ENCODE measurements around the gene TBATA. TPM values are rescaled to one million over a fixed set of nuclear protein-coding genes. Genes with fewer than 3 reads are reported as not detected.

The TBATA gene
- total RNA-seq, 3 donors from 2014 or later = not detected

DNA sequence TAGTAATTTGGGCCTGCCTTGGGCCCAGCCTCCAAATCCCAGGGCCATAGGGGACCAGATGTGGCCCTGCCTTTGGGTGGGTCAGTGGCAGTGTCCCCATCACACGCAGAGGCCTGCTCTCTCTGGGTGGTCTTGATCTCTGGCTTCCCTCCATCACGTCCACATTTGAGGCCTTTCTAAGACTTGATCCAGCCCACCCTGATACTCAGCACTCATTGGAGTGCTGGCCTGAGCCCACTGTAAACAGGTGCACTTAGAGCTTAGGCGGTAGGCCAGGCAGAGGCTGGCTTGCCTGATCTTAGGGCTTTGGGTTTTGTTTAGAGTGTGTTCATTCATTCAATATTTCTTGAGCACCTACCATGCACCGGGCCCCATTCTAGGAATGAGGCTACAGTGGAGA, 52.6 kb downstream of the TBATA start:
- TF ChIP-seq, protein P1, sequence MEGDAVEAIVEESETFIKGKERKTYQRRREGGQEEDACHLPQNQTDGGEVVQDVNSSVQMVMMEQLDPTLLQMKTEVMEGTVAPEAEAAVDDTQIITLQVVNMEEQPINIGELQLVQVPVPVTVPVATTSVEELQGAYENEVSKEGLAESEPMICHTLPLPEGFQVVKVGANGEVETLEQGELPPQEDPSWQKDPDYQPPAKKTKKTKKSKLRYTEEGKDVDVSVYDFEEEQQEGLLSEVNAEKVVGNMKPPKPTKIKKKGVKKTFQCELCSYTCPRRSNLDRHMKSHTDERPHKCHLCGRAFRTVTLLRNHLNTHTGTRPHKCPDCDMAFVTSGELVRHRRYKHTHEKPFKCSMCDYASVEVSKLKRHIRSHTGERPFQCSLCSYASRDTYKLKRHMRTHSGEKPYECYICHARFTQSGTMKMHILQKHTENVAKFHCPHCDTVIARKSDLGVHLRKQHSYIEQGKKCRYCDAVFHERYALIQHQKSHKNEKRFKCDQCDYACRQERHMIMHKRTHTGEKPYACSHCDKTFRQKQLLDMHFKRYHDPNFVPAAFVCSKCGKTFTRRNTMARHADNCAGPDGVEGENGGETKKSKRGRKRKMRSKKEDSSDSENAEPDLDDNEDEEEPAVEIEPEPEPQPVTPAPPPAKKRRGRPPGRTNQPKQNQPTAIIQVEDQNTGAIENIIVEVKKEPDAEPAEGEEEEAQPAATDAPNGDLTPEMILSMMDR (IDR thresholded peaks at IDR 0.05) = no peak
- TF ChIP-seq POLR2AphosphoS5 (IDR thresholded peaks at IDR 0.05) (no peak), POLR2A (IDR thresholded peaks at IDR 0.05) (no peak)
- Histone ChIP-seq H3K36me3 (no peaks in the 10 kb centered on the region), H3K4me3 (no peak overlapping the region), H3K27ac (no peak overlapping the region), H3K9me3 (no peaks in the 10 kb centered on the region), H3K27me3 (no peaks in the 10 kb centered on the region), H3K4me1 (no peaks in the 10 kb centered on the region)
- DNase-seq (ENCODE audit: low spot score in 2 of 2) = no peak
- intact Hi-C loops (cut with DNase I; ENCODE audit: low total_unique reads) = no loop called here

DNA sequence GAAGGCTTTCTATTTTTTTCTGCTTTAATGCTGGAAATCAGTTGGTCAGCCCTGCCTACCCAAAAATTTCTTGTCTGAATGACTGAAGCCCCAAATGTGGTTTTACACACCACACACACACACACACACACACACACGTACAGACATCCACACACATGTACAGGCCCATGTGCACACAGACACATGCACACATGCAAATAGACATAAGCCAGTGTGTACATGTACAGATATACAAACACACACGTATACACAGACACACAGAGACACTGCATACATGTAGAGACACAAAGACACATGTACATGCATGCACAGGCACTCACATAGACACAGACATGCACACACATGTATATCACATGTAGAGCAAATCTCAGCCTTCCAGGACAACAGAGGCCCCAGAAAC, 54.2 kb downstream of the TBATA start:
- H3K9me3 ChIP-seq = no peaks in the 10 kb centered on the region
- no peak overlapping the region for H3K4me3 ChIP-seq
- no peak overlapping the region for H3K27ac ChIP-seq
- no peaks in the 10 kb centered on the region for H3K4me1 ChIP-seq
- TF ChIP-seq, protein P1 (IDR thresholded peaks at IDR 0.05) = no peak
- TF ChIP-seq POLR2AphosphoS5 (IDR thresholded peaks at IDR 0.05) = no peak
- no peak for TF ChIP-seq POLR2A (IDR thresholded peaks at IDR 0.05)
- H3K36me3 ChIP-seq = no peaks in the 10 kb centered on the region
- no peaks in the 10 kb centered on the region for H3K27me3 ChIP-seq
- intact Hi-C loops (cut with DNase I; ENCODE audit: low total_unique reads) = no loop called here
- DNase-seq (ENCODE audit: low spot score in 2 of 2) = no peak

DNA sequence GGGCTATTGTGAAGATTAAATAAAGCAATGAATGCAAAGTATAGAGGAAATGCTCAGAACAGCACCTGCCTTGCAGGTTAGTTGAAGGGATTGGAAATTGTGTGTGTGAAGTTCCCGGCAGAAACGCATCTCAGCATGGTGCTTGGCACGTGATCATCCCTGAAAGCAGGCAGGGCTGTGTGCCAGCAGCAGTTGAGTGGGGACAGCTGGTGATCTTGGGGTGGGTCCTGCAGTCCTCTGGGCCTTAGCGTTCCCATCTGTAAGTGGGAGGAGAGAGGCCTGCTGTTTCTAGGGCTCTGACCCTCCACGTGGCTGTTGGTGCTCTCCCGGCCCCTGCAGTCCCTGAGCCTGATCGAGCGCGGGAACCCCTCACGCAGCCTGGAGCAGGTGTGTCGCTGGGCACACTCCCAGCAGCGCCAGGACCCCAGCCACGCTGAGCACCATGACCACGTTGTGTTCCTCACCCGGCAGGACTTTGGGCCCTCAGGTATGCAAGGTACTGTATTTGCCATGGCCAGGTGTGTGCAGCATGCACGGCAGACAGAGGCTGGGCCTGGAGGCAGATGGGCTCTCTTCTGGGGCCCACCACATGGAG, 55.3 kb downstream of the TBATA start:
- Histone ChIP-seq H3K27ac (no peak overlapping the region), H3K4me3 (no peak overlapping the region), H3K36me3 (no peaks in the 10 kb centered on the region), H3K27me3 (peaks cover 0 to 3% of the 10 kb centered on the region in 2 donors), H3K9me3 (no peaks in the 10 kb centered on the region), H3K4me1 (no peaks in the 10 kb centered on the region)
- TF ChIP-seq POLR2A (IDR thresholded peaks at IDR 0.05) = no peak
- TF ChIP-seq, protein P1 (IDR thresholded peaks at IDR 0.05) = no peak
- no peak for TF ChIP-seq POLR2AphosphoS5 (IDR thresholded peaks at IDR 0.05)
- intact Hi-C loops (cut with DNase I; ENCODE audit: low total_unique reads) = no loop called here
- no peak for DNase-seq (ENCODE audit: low spot score in 2 of 2)

DNA sequence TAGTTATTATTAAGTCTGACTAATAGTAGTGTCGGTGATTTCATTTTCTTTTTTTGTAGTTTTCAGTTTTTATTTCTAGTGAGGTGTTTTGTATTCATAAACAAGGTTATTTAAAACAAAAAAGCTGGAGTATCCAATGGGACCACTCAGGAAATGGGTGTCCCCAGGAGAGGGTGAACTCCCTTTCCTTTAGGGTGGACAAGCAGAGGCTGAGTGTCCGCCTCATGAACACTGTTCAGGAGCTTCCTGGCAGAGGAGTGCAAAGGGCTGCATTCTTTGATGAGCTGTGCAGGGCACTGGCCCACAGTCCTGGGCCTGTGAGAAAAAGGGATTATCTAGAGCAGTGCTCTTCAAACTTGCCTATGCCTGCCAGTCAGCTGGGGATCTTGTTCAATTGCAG, 56.8 kb downstream of the TBATA start:
- DNase-seq (ENCODE audit: low spot score in 2 of 2) = no peak
- intact Hi-C loops (cut with DNase I; ENCODE audit: low total_unique reads) = no loop called here
- no peak overlapping the region for H3K4me3 ChIP-seq

DNA sequence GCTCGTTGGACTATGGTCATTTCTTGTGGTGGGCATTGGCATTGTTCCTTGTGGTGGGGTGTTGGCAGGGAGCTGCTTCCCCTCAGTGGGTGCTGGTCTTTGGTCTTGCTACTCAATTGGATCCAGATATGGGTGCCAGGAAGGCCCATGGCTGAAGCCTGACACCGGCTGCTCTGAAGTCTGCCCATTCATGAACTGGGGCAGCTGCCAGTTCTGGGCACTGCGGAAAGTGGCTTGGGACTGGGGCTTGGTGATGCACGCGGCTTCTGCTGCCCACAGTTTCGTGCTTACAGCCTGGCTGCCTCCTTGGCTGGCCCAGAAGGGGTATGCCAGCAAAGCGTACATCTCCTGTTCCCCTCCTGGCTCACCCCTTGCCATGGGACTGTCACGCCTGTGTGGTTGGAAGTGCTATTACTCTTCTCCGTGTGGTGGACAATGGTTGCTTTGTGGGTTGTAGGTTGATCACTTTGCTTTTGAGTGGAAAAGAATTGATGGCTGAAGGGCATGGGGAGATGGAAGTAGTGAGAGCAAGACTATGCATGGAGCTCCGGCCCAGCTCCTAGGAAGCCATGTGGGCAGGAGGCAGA, 58.2 kb downstream of the TBATA start:
- H3K4me1 ChIP-seq = no peaks in the 10 kb centered on the region
- no peak for DNase-seq (ENCODE audit: low spot score in 2 of 2)
- H3K36me3 ChIP-seq = no peaks in the 10 kb centered on the region
- H3K9me3 ChIP-seq = no peaks in the 10 kb centered on the region
- no peak overlapping the region for H3K4me3 ChIP-seq
- no peak overlapping the region for H3K27ac ChIP-seq
- intact Hi-C loops (cut with DNase I; ENCODE audit: low total_unique reads) = loop anchor here (1.0 kb wide), 1 partner anchor 16 kb away; no protein-coding TSS in a partner anchor
- TF ChIP-seq POLR2A (IDR thresholded peaks at IDR 0.05) = no peak
- TF ChIP-seq POLR2AphosphoS5 (IDR thresholded peaks at IDR 0.05) = no peak
- TF ChIP-seq, protein P1 (IDR thresholded peaks at IDR 0.05) = no peak
- H3K27me3 ChIP-seq = peaks cover 0 to 3% of the 10 kb centered on the region in 2 donors

More for the DNA sequence above, 56.8 kb downstream of the TBATA start:
- H3K36me3 ChIP-seq = no peaks in the 10 kb centered on the region
- no peaks in the 10 kb centered on the region for H3K4me1 ChIP-seq
- TF ChIP-seq POLR2A (IDR thresholded peaks at IDR 0.05) = no peak
- TF ChIP-seq, protein P1 (IDR thresholded peaks at IDR 0.05) = no peak
- no peaks in the 10 kb centered on the region for H3K9me3 ChIP-seq
- H3K27ac ChIP-seq = no peak overlapping the region
- peaks cover 0 to 3% of the 10 kb centered on the region in 2 donors for H3K27me3 ChIP-seq
